Neural progenitor cell (in vitro differentiated cells): ENCODE data around the gene CAST.

Source experiments
- EZH2 ChIP-seq: fragments of 200-600 bp; sonication (generic); IDR thresholded peaks from 2 replicates; pipeline ENCODE4 v1.6.1; 2017; ENCODE audit warnings: antibody characterized with exemption, mild to moderate bottlenecking, moderate library complexity
- EZH2phosphoT487 ChIP-seq: fragments of 200-600 bp; sonication (generic); IDR thresholded peaks from 2 replicates; pipeline ENCODE4 v1.6.1; 2017; ENCODE audit warnings: antibody characterized with exemption
- TF ChIP-seq, protein P1 (sequence below): fragments of 200-600 bp; sonication (generic); IDR thresholded peaks from 2 replicates; pipeline ENCODE4 v1.5.1; 2017; ENCODE audit warnings: antibody characterized with exemption, mild to moderate bottlenecking

DNA sequence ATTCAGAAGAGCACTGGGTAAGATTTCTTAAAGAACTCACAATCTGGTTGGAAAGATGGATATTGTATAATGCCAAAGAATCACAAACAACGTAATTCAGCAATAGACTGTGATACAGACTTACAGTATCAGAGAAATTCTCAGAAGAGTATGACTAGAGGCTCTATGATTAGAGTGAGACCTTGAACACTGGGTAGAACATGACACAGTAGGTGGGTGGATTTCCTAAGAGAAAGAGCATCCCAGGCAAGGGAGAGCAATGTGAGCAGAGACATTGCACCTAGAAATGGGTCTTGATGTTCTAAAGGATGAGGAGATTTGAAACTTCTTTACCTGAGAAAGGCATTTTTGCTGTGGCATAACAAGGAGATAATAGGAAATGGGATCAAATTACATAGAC is 27.3 kb upstream of the CAST start:
- TF ChIP-seq EZH2 (no peak), EZH2phosphoT487 (no peak)
- TF ChIP-seq, protein P1, sequence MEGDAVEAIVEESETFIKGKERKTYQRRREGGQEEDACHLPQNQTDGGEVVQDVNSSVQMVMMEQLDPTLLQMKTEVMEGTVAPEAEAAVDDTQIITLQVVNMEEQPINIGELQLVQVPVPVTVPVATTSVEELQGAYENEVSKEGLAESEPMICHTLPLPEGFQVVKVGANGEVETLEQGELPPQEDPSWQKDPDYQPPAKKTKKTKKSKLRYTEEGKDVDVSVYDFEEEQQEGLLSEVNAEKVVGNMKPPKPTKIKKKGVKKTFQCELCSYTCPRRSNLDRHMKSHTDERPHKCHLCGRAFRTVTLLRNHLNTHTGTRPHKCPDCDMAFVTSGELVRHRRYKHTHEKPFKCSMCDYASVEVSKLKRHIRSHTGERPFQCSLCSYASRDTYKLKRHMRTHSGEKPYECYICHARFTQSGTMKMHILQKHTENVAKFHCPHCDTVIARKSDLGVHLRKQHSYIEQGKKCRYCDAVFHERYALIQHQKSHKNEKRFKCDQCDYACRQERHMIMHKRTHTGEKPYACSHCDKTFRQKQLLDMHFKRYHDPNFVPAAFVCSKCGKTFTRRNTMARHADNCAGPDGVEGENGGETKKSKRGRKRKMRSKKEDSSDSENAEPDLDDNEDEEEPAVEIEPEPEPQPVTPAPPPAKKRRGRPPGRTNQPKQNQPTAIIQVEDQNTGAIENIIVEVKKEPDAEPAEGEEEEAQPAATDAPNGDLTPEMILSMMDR, result no peak
